A673 (cell line): Measurements from ENCODE around the gene TEC.

Experiments used
- EZH2 ChIP-seq: fragments of 200-600 bp; sonication (generic); IDR thresholded peaks from 2 replicates; pipeline ENCODE4 v1.6.1; 2017; ENCODE audit warnings: borderline replicate concordance, low read depth, mild to moderate bottlenecking, mixed read lengths, antibody characterized with exemption, low read length; ENCODE audit not compliant: poor library complexity, severe bottlenecking
- TF ChIP-seq, protein P1 (sequence below): fragments of 300-800, 200-600 bp; sonication (generic); conservative IDR thresholded peaks from 2 replicates; pipeline ENCODE4 v1.5.1; 2017; ENCODE audit warnings: low read depth, mild to moderate bottlenecking, antibody characterized with exemption, low read length, moderate library complexity, mixed read lengths

- TF ChIP-seq, protein P1, sequence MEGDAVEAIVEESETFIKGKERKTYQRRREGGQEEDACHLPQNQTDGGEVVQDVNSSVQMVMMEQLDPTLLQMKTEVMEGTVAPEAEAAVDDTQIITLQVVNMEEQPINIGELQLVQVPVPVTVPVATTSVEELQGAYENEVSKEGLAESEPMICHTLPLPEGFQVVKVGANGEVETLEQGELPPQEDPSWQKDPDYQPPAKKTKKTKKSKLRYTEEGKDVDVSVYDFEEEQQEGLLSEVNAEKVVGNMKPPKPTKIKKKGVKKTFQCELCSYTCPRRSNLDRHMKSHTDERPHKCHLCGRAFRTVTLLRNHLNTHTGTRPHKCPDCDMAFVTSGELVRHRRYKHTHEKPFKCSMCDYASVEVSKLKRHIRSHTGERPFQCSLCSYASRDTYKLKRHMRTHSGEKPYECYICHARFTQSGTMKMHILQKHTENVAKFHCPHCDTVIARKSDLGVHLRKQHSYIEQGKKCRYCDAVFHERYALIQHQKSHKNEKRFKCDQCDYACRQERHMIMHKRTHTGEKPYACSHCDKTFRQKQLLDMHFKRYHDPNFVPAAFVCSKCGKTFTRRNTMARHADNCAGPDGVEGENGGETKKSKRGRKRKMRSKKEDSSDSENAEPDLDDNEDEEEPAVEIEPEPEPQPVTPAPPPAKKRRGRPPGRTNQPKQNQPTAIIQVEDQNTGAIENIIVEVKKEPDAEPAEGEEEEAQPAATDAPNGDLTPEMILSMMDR = no peak
- no peak for TF ChIP-seq EZH2
Observed at GRCh38 chr4:48237996-48238645, 31.5 kb downstream of the TEC start.
